SK-N-MC (cell line): ENCODE data around the gene GOSR1.
"Not testable (repeated sequence)": the region's sequence is repeated elsewhere in the genome, so short reads cannot be mapped to it uniquely, and the experiment has no call there.

Source experiments
- DNase-seq: peaks from one replicate; pipeline ENCODE4 v3.0.0-alpha.2; 2011; ENCODE audit warnings: low read depth, low spot score
- H3K27ac ChIP-seq: fragments of 200-600 bp; sonication (generic); 2 replicates; pipeline ENCODE4 v1.5.1; 2016; ENCODE audit warnings: mixed run types
- H3K36me3 ChIP-seq: fragments of 200-600 bp; sonication (generic); 2 replicates; pipeline ENCODE4 v1.6.1; 2017; ENCODE audit warnings: antibody characterized with exemption, low read length, mixed read lengths; ENCODE audit not compliant: insufficient read depth
- H3K4me3 ChIP-seq: fragments of 200-600 bp; sonication (generic); 2 replicates; pipeline ENCODE4 v1.5.1; 2016
- H3K9ac ChIP-seq: fragments of 200-600 bp; sonication (generic); 2 replicates; pipeline ENCODE4 v1.8.0; 2017; ENCODE audit warnings: mixed run types, mixed read lengths; ENCODE audit not compliant: insufficient read length
- H3K9me3 ChIP-seq: fragments of 200-600 bp; sonication (generic); 2 replicates; pipeline ENCODE4 v1.6.1; 2017; ENCODE audit warnings: low read depth, mild to moderate bottlenecking, antibody characterized with exemption, low read length, moderate library complexity, mixed read lengths
- EZH2 ChIP-seq: fragments of 200-600 bp; sonication (generic); IDR thresholded peaks from one replicate; pipeline ENCODE4 v1.6.1; 2017; ENCODE audit warnings: antibody characterized with exemption
- FOXP2 ChIP-seq: optimal IDR thresholded peaks from 2 replicates; pipeline ENCODE3; 2011; ENCODE audit warnings: mild to moderate bottlenecking, moderate library complexity; ENCODE audit not compliant: insufficient read depth; ENCODE audit errors: extremely low read length, control extremely low read depth
- POLR2AphosphoS5 ChIP-seq: IDR thresholded peaks from 2 replicates; pipeline ENCODE4 v1.6.1; 2012; ENCODE audit warnings: mild to moderate bottlenecking, low read depth, low read length, borderline replicate concordance

Gene GOSR1

DNA sequence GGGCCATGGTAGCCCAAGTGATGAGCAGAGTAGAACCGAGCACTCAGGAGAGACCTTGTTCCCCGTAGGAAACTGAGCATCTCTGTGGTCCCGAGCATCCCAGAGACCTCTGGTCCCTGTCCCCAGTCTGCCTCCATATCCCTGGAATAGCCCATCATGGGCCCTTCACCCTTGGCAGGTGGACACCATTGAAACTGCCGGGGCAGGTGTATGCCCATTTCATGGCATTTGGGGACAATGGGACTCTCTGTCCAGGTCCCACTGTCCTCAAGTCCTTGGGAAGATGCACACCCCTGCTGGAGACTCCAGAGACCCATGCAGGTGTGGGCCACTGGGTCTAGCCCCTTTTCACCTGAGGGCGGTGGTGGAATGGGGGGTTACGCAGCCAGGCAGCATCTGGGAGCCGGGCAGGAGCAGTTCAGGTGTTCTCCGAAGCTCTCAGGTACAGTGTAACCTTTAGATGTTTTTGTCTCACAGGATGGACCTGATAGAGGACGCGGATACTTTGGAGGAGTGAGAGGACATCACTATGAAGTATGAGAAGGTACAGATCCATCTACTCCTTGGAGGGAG lies 75.9 kb downstream of the GOSR1 start:
- H3K27ac ChIP-seq = no peak overlapping the region
- no peak for DNase-seq
- TF ChIP-seq POLR2AphosphoS5 = no peak
- TF ChIP-seq FOXP2 = no peak
- TF ChIP-seq EZH2 = no peak
- H3K36me3 ChIP-seq = no peaks in the 10 kb centered on the region
- no peak overlapping the region for H3K4me3 ChIP-seq
- H3K9ac ChIP-seq = no peak overlapping the region
- H3K9me3 ChIP-seq = no peaks in the 10 kb centered on the region

DNA sequence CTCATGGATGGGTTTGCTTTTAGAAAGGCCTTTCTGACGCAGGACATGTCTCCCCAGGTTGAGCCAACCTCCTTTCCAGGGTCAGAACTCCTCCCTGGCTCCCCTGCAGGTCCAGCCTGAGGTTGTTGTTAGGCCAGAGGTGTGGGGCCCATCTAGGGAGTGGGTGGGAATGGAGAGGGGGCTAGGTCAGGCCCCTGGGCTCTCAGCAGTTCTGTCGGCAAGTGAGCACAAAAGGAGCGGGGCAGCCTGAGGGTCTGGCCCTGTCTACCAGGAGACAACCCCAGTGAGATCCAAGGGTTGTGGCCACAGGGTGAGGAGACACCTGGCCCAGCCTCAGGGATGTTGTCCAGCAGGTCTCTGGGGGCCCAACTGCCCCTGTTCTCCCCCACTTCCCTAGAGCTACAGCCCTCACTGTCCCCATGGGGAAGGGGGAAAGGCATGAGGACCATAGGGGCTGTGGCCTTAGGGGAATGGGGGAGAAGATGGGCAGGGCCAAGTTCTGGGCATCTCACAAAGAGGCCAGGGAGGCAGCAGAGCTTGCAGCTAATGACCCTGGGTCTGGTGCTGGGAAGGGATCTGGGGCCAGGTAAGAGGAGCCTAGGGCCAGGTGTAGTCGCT lies 76.7 kb downstream of the GOSR1 start:
- not testable (repeated sequence) for H3K27ac ChIP-seq, H3K36me3 ChIP-seq, H3K9me3 ChIP-seq, H3K9ac ChIP-seq, DNase-seq, H3K4me3 ChIP-seq

DNA sequence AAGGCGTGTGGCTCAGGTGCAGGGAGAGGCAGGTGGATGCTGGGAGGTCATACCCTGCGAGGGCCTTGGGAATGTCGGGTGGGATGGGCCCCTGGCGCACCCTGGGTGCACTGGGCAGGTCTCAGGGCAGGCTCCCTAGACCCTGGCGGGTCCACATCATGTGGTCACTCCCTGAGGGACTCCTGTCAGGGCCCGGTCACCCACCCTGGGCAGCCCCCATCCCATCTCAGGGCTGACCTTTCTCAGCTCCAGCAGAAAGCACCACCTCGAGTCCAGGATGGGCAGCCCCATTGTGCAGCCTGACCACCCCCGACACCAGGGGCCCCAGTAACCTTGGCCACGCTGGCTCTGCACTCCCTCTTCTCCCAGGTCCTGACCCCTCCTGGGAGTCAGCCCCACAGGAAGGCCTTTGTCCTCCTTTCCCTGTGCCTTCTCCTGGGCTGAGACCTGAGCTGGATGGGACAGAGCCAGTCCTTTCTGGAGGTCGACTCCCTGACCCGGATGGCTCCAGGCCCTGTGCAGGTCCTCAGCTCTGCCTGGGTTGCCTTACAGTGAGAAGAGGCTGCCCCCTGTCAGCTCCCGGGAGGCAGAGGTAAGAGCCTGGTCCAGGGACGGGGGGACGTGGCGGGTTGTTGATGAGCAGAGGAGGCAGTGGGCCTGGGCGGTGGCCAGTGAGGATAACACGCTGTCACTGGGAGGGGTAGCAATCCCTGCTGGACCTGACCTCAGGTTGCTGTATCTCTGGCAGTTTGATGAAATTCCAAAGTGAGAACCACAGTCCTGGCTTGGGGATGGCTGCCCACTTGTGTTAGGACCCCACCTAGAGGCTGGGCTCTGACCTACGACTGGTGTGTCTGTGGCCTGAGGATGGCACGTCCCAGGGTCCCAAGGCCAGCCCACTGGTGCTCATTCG lies 77.9 kb downstream of the GOSR1 start:
- Histone ChIP-seq H3K9me3 (no peaks in the 10 kb centered on the region), H3K9ac (no peak overlapping the region), H3K27ac (no peak overlapping the region), H3K4me3 (no peak overlapping the region), H3K36me3 (no peaks in the 10 kb centered on the region)
- DNase-seq = no peak
- TF ChIP-seq POLR2AphosphoS5 (no peak), FOXP2 (no peak), EZH2 (no peak)

DNA sequence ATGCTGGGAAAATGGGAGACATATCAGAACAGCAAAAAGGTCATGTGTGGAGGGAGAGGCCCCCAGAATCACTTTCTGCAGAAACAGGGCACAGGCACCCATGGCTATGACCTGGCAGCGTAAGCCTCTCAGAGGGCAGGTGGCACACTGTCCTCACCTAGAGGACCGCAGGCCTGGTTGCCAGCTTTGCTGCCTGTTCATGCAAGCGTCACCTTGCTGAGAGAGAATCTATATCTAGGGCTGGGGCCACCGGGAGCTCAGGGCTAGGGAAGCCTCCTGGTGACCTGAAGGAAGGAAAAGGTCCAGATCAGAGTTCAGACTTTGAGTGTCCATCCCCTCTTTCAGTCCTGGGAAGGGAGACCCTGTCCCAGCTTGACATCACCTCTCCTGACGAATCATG lies 78.7 kb downstream of the GOSR1 start:
- no peaks in the 10 kb centered on the region for H3K36me3 ChIP-seq
- no peak for TF ChIP-seq EZH2
- no peak for TF ChIP-seq POLR2AphosphoS5
- TF ChIP-seq FOXP2 = no peak
- DNase-seq = no peak
- H3K4me3 ChIP-seq = no peak overlapping the region
- no peak overlapping the region for H3K27ac ChIP-seq
- no peak overlapping the region for H3K9ac ChIP-seq
- H3K9me3 ChIP-seq = no peaks in the 10 kb centered on the region

DNA sequence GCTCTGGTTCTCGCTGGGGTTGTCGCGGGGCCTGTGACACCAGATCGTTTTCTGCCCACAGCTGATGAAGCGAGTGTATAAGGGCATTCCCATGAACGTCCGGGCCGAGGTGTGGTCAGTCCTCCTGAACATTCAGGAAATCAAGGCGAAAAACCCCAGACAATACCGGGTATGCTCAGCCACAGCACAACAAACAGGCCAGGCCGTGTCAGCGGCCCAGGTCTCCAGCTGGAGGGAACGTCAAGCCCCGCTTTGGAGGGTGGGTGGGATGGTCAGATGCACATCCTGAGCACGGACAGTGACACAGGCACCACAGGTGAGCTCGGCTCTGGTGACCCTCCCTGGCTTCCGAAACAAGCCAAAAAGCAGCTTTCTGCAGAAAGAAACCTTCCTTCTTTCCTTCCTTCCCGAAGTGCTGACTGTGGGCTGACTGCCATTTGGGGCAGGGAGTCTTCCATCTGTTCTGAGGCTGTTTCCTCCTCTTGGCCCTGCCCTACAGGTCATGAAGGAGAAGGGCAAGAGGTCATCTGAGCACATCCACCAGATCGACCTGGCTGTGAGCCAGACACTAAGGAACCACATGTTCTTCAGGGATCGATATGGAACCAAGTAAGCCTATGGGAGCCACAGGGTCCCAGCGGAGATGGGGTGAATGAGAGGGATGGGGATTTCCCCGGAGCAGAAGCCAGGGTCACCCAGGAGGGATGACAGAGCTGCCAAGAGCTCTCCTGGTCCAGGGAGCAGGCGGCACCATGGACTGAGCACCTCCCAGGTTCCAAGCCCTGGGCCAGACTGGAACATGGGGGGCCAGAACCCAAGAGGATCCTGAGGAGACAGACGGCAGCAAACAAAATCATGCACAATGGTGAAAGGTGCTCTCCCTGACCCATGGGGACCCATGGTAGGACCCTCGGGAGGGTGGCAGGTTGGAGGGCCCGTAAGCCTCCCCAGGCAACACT lies 79.4 kb downstream of the GOSR1 start:
- Histone ChIP-seq H3K9ac (no peak overlapping the region), H3K9me3 (no peaks in the 10 kb centered on the region), H3K4me3 (no peak overlapping the region), H3K27ac (no peak overlapping the region), H3K36me3 (no peaks in the 10 kb centered on the region)
- TF ChIP-seq EZH2 (no peak), POLR2AphosphoS5 (no peak), FOXP2 (no peak)
- DNase-seq = no peak

DNA sequence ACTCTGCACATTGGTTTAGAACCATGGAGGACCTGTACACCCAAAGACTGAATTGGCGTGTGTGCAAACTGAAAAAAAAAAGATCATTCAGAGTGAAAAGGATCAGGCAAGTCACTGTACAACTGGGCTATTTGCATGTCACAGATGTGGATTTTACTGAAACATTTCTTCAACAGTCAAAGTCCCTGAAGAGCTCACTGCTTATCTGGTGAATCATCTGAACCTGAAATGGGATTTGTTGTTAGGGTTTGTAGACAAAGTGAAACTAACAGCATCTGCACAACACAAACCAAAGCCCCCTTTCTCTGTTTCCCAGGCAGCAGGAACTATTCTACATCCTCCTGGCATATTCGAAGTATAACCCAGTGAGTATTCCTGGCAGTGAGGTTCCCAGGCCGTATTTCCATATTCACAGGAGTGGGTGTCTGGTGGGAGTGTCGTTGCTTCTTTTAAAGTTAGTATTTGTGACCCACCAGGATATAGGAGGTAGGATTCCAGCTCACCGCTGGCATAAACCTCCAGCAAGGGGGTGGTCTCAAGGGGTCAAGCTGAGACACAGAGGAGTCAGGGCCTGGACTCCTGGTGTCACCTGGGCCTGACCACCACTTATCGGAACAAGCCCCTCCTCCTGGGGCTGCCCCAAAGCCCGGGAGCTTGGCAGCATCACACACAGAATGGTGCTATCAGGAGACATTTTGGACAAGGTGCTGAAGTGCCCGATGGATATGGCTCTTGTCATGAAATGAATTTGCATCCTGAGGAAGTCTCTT lies 80.9 kb downstream of the GOSR1 start:
- H3K9me3 ChIP-seq = no peaks in the 10 kb centered on the region
- H3K9ac ChIP-seq = no peak overlapping the region
- DNase-seq = no peak

DNA sequence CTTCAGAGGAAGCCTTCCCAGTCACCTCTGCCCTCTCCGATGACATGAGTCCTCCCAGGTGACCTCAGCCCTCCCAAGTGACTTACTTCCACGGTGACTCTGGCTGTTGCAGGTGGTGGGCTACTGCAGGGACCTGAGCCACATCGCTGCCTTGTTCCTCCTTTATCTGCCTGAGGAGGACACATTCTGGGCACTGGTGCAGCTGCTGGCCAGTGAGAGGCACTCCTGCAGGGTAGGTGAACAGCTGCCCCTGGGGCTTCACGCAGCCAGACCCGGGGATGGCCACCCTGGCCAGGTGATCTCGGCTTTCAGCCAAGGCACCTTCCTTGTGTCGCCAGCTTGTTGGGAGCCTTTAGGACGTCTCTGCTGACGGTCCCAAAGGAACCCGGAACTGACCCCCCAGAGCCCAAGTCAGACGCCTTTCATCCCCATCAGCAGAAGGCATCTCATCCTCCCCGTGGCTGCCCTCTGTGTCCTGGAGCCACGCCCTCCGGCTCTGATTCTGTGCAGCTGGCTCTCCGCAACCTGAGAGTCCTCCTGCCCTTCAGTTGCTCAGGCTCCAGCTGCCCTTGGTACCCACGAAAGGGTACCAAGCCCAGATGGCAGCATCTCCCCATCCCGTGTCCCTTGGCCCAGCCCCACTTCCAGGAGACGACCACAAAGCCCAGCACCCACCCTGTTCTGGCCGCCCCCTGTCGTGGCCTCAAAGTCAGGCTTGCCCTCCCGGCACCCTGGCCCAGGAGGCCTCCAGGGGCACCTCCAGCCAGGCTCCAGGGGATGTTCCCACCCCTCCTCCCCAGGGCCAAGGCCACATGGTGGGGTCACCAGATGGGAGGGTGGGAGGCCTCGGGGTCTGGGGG lies 81.7 kb downstream of the GOSR1 start:
- Histone ChIP-seq H3K4me3 (no peak overlapping the region), H3K27ac (no peak overlapping the region), H3K9ac (no peak overlapping the region), H3K9me3 (no peaks in the 10 kb centered on the region), H3K36me3 (no peaks in the 10 kb centered on the region)
- no peak for DNase-seq
- TF ChIP-seq EZH2 (no peak), POLR2AphosphoS5 (no peak), FOXP2 (no peak)

More for the DNA sequence above, 80.9 kb downstream of the GOSR1 start:
- Histone ChIP-seq H3K36me3 (no peaks in the 10 kb centered on the region), H3K4me3 (no peak overlapping the region), H3K27ac (no peak overlapping the region)
- no peak for TF ChIP-seq POLR2AphosphoS5
- TF ChIP-seq FOXP2 = no peak
- no peak for TF ChIP-seq EZH2
